C4-2B (cell line): ENCODE measurements around the gene RNU5B-1.

ENCODE experiments used
- ZFX ChIP-seq: fragments of 450-650 bp; IDR thresholded peaks from 2 replicates; pipeline ENCODE4 v1.6.1; 2017
- TF ChIP-seq, protein P1 (sequence below): fragments of 450-650 bp; conservative IDR thresholded peaks from 2 replicates; pipeline ENCODE4 v1.5.1; 2017; ENCODE audit warnings: mild to moderate bottlenecking

DNA sequence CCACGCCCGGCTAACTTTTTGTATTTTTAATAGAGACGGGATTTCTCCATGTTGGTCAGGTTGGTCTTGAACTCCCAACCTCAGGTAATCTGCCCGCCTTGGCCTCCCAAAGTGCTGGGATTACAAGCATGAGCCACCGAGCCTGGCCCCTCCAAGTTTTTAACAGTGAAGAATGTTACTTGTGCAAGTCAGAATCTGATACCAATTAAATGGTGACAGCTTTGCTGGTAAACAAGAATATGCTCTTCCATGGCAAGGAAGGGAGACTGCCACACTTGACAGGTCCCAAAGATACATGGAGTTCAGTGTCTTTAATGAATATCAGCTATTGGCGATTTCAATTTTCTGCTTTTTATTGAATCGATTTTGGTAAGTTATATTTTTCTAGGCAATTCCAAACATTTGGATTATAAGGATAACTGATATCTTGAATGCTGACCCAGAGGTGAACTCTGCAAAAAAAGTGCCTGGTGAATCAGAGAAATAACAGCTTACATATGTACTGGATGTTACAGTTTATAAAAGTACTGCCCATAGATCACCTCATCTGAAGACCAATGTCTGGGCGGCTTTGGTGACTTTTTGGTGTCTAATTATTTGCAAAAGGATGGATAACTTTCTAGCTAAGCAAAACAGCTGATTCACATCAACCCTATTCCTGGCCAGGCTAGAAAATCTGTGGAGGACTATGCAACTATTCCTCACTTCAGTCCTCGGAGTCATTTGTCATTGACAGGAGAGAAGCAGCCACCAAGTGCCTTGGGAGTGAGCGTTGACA lies 19.0 kb upstream of the RNU5B-1 start:
- TF ChIP-seq, protein P1, sequence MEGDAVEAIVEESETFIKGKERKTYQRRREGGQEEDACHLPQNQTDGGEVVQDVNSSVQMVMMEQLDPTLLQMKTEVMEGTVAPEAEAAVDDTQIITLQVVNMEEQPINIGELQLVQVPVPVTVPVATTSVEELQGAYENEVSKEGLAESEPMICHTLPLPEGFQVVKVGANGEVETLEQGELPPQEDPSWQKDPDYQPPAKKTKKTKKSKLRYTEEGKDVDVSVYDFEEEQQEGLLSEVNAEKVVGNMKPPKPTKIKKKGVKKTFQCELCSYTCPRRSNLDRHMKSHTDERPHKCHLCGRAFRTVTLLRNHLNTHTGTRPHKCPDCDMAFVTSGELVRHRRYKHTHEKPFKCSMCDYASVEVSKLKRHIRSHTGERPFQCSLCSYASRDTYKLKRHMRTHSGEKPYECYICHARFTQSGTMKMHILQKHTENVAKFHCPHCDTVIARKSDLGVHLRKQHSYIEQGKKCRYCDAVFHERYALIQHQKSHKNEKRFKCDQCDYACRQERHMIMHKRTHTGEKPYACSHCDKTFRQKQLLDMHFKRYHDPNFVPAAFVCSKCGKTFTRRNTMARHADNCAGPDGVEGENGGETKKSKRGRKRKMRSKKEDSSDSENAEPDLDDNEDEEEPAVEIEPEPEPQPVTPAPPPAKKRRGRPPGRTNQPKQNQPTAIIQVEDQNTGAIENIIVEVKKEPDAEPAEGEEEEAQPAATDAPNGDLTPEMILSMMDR, result no peak
- TF ChIP-seq ZFX, result no peak
